SK-N-SH treated with all-trans-retinoic acid at 6 μM for 48 hours (cell line): Measurements from ENCODE around the gene GRK3.

ENCODE experiments used
- ATAC-seq: fragments of 200-7000 bp; cut with Tn5 transposase; 3 replicates; pipeline ENCODE4 v1.9.1; 2020; ENCODE audit warnings: mild to moderate bottlenecking, moderate library complexity
- ARNTL ChIP-seq: fragments of 450-650 bp; formaldehyde crosslinking; IDR thresholded peaks from 2 replicates; pipeline ENCODE4 v1.5.0; 2020; ENCODE audit warnings: low read depth, mild to moderate bottlenecking, moderate library complexity, borderline replicate concordance
- CREB5 ChIP-seq: fragments of 250-450 bp; sonication (Bioruptor Pico); IDR thresholded peaks from 2 replicates; pipeline ENCODE4 v1.5.1; 2020; ENCODE audit warnings: low read depth, mild to moderate bottlenecking, moderate library complexity
- CSDC2 ChIP-seq: fragments of 250-450 bp; sonication (Bioruptor Pico); IDR thresholded peaks from 2 replicates; pipeline ENCODE4 v1.5.0; 2020; ENCODE audit warnings: mild to moderate bottlenecking, moderate library complexity
- CSRNP3 ChIP-seq: fragments of 250-450 bp; sonication (Bioruptor Pico); IDR thresholded peaks from 2 replicates; pipeline ENCODE4 v1.5.1; 2021; ENCODE audit warnings: mild to moderate bottlenecking, moderate library complexity
- ESRRG ChIP-seq: fragments of 250-450 bp; sonication (Bioruptor Pico); IDR thresholded peaks from 2 replicates; pipeline ENCODE4 v1.6.1; 2021; ENCODE audit warnings: mild to moderate bottlenecking
- GLIS3 ChIP-seq: fragments of 250-450 bp; sonication (Bioruptor Pico); IDR thresholded peaks from 2 replicates; pipeline ENCODE4 v1.5.0; 2020; ENCODE audit warnings: mild to moderate bottlenecking, moderate library complexity
- ISL1 ChIP-seq: fragments of 250-450 bp; sonication (Bioruptor Pico); IDR thresholded peaks from 2 replicates; pipeline ENCODE4 v2.1.2; 2022; ENCODE audit warnings: mild to moderate bottlenecking, moderate library complexity
- OSR1 ChIP-seq: fragments of 250-450 bp; sonication (Bioruptor Pico); IDR thresholded peaks from 2 replicates; pipeline ENCODE4 v1.8.0; 2022; ENCODE audit warnings: moderate library complexity, mild to moderate bottlenecking, inconsistent platforms
- PATZ1 ChIP-seq: fragments of 250-450 bp; sonication (Bioruptor Pico); IDR thresholded peaks from 2 replicates; pipeline ENCODE4 v1.8.0; 2020; ENCODE audit warnings: mild to moderate bottlenecking, moderate library complexity, borderline replicate concordance
- PPARA ChIP-seq: fragments of 250-450 bp; sonication (Bioruptor Pico); IDR thresholded peaks from 2 replicates; pipeline ENCODE4 v1.5.0; 2020; ENCODE audit warnings: mild to moderate bottlenecking, borderline replicate concordance
- RARB ChIP-seq: fragments of 250-450 bp; sonication (Bioruptor Pico); IDR thresholded peaks from 2 replicates; pipeline ENCODE4 v1.8.0; 2021; ENCODE audit warnings: mild to moderate bottlenecking, moderate library complexity
- SNAI2 ChIP-seq: fragments of 250-450 bp; sonication (Bioruptor Pico); IDR thresholded peaks from 2 replicates; pipeline ENCODE4 v1.5.0; 2020; ENCODE audit warnings: mild to moderate bottlenecking, moderate library complexity
- TCF4 ChIP-seq: fragments of 250-450 bp; sonication (Bioruptor Pico); IDR thresholded peaks from 2 replicates; pipeline ENCODE4 v1.8.0; 2021; ENCODE audit warnings: mild to moderate bottlenecking, moderate library complexity, borderline replicate concordance
- TOX ChIP-seq: fragments of 250-450 bp; sonication (Bioruptor Pico); IDR thresholded peaks from 2 replicates; pipeline ENCODE4 v1.8.0; 2021; ENCODE audit warnings: mild to moderate bottlenecking, moderate library complexity, borderline replicate concordance
- TSHZ2 ChIP-seq: fragments of 250-450 bp; sonication (Bioruptor Pico); IDR thresholded peaks from 2 replicates; pipeline ENCODE4 v1.5.0; 2020; ENCODE audit warnings: mild to moderate bottlenecking, moderate library complexity
- ZC3H10 ChIP-seq: fragments of 250-450 bp; sonication (Bioruptor Pico); IDR thresholded peaks from 2 replicates; pipeline ENCODE4 v1.5.1; 2021; ENCODE audit warnings: mild to moderate bottlenecking, moderate library complexity
- ZFP3 ChIP-seq: fragments of 250-450 bp; sonication (Bioruptor Pico); IDR thresholded peaks from 2 replicates; pipeline ENCODE4 v1.5.0; 2020; ENCODE audit warnings: mild to moderate bottlenecking, moderate library complexity
- ZNF565 ChIP-seq: fragments of 450-650 bp; formaldehyde crosslinking; conservative IDR thresholded peaks from 2 replicates; pipeline ENCODE4 v1.5.0; 2020; ENCODE audit warnings: low read depth, mild to moderate bottlenecking, moderate library complexity
- ZNF70 ChIP-seq: fragments of 450-650 bp; formaldehyde crosslinking; IDR thresholded peaks from 2 replicates; pipeline ENCODE4 v1.5.0; 2020; ENCODE audit warnings: mild to moderate bottlenecking, moderate library complexity

GRK3 gene

GRCh38 chr22:25690798-25691197, 126.3 kb downstream of the GRK3 start:
- TF ChIP-seq PPARA (CRISPR knock-in tag), result no peak
- no peak for TF ChIP-seq TOX (CRISPR knock-in tag)
- TF ChIP-seq TSHZ2 (CRISPR knock-in tag), result no peak

GRCh38 chr22:25692397-25693267, 128.2 kb downstream of the GRK3 start:
- ATAC-seq, result no peak
- TF ChIP-seq GLIS3 (CRISPR knock-in tag) (no peak), ZNF565 (no peak), OSR1 (CRISPR knock-in tag) (no peak), CSDC2 (CRISPR knock-in tag) (no peak), TCF4 (CRISPR knock-in tag) (no peak), TOX (CRISPR knock-in tag) (no peak), CSRNP3 (no peak), ZC3H10 (CRISPR knock-in tag) (no peak), ARNTL (CRISPR knock-in tag) (no peak), RARB (CRISPR knock-in tag) (no peak), ISL1 (CRISPR knock-in tag) (no peak), TSHZ2 (CRISPR knock-in tag) (no peak), PATZ1 (CRISPR knock-in tag) (no peak), ZFP3 (no peak), CREB5 (CRISPR knock-in tag) (no peak), ESRRG (CRISPR knock-in tag) (no peak)
- TF ChIP-seq, all 23 proteins: peak for 0

More at GRCh38 chr22:25690798-25691197, 126.3 kb downstream of the GRK3 start:
- no peak for ATAC-seq

- TF ChIP-seq SNAI2 (CRISPR knock-in tag) (no peak), CREB5 (CRISPR knock-in tag) (no peak), ZC3H10 (CRISPR knock-in tag) (no peak), ESRRG (CRISPR knock-in tag) (no peak), TCF4 (CRISPR knock-in tag) (peak; percentile 48; the same call in 1 of the 2 replicates), ZNF70 (CRISPR knock-in tag) (no peak), ARNTL (CRISPR knock-in tag) (no peak)
- TF ChIP-seq, all 23 proteins: peak for 1
- ATAC-seq, result no peak
Observed at GRCh38 chr22:25693268-25693565, 128.7 kb downstream of the GRK3 start.
